ENCODE data around the gene ATP8A1. TPM values are rescaled to one million over a fixed set of nuclear protein-coding genes. Genes with fewer than 3 reads are reported as not detected.

The ATP8A1 gene
- total RNA-seq, 2 donors from 2014 or later = 43.3 to 59.2 TPM

- Mint-ChIP-seq H3K27me3 (no peaks in the 10 kb centered on the region), H3K4me3 (no peak overlapping the region), H3K27ac (peak overlapping the region; percentile 74), H3K4me1 (peaks cover 7% of the 10 kb centered on the region), H3K36me3 (ENCODE audit: low read depth) (peaks cover 15% of the 10 kb centered on the region)
- no peaks in the 10 kb centered on the region for H3K9me3 ChIP-seq (ENCODE audit: control insufficient read depth, low read length, poor library complexity, severe bottlenecking)
- DNase-seq = no peak
- ATAC-seq = no peak
These were observed 125.4 kb downstream of the ATP8A1 start for GRCh38 chr4:42531341-42532030.

GRCh38 chr4:42523066-42523718 is 133.7 kb downstream of the ATP8A1 start:
- Mint-ChIP-seq H3K36me3 (ENCODE audit: low read depth) (peaks cover 11% of the 10 kb centered on the region), H3K27me3 (no peaks in the 10 kb centered on the region)

DNA sequence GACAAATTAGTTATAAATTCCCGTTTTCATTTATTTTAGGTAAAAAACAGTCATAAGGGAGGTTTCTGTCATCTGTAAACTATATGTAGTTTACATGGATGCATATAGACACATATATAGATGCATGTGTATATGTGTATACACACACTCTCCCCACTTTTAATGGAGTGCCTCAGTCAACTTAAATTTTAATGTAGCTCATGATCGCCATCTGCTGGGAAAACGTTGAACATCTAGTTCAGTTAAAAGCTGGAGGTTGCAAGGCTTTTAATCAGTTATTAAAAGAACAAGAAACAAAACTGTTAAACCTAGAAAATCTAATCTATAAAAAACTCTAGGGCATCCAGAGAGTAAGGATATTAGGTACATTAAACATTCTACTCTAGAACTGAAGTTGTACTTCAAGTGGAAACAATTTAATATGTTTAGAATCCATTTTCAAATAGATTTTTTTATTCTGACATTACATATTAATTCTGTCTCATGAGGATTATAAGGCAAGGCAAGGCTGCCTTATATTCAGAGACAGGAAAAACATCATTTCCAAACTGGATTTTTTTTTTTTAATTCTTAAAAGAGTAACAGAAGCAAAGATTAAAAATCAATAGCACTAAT is 137.0 kb downstream of the ATP8A1 start:
- Mint-ChIP-seq H3K4me3 (no peak overlapping the region), H3K27ac (no peak overlapping the region), H3K27me3 (no peaks in the 10 kb centered on the region), H3K4me1 (peaks cover 3% of the 10 kb centered on the region), H3K36me3 (ENCODE audit: low read depth) (peaks cover 11% of the 10 kb centered on the region)
- peak in 1 of 3 donors; percentile 23 for DNase-seq
- peak; percentile 58 for ATAC-seq
- no peaks in the 10 kb centered on the region for H3K9me3 ChIP-seq (ENCODE audit: control insufficient read depth, low read length, poor library complexity, severe bottlenecking)

More at GRCh38 chr4:42523066-42523718, 133.7 kb downstream of the ATP8A1 start:
- Mint-ChIP-seq H3K4me3 (no peak overlapping the region), H3K27ac (peak overlapping the region; percentile 16), H3K4me1 (peaks cover 2% of the 10 kb centered on the region)
- no peaks in the 10 kb centered on the region for H3K9me3 ChIP-seq (ENCODE audit: control insufficient read depth, low read length, poor library complexity, severe bottlenecking)
- DNase-seq = no peak
- ATAC-seq = no peak

GRCh38 chr4:42515156-42515884 is 141.6 kb downstream of the ATP8A1 start:
- no peaks in the 10 kb centered on the region for H3K9me3 ChIP-seq (ENCODE audit: control insufficient read depth, low read length, poor library complexity, severe bottlenecking)
- H3K4me1 Mint-ChIP-seq = peaks cover 3% of the 10 kb centered on the region
- no peak overlapping the region for H3K27ac Mint-ChIP-seq

DNA sequence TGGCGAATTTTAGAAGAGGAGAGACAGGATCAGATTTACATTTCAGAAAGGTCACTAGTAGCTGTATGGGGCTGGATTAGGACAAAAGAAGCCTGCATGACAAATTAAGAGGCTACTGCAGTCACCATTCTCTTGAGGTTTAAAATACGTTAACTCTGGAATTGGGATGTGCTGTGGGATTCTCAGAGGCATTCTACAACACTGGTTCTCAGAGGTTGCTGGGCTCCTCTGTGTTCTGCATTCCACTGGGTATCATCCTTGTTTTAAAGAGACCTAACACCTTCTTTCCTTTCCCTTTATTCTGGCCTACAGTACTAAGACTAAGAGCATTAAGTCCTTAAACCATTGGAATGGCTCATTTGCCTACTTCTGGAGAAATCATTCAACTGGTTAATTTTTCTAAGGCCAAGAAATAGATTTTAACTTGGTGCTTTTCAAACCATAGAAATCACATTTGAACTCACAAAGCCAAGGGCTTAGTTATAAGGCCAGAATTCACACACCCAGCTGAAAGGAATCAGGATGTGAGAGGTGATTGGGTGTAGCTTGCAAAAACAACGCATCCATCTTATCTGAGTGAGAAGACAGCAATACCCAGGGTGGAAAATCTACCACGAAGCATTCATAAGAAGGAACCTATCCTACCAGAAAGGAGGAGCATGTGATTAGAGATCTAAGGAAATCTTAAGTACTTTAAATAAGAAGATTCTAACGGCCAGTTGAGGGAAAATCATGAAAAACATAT is 143.0 kb downstream of the ATP8A1 start:
- H3K36me3 Mint-ChIP-seq (ENCODE audit: low read depth) = peaks cover 10% of the 10 kb centered on the region
- peaks cover 3% of the 10 kb centered on the region for H3K4me1 Mint-ChIP-seq
- DNase-seq = no peak
- no peaks in the 10 kb centered on the region for H3K27me3 Mint-ChIP-seq
- no peak overlapping the region for H3K4me3 Mint-ChIP-seq
- no peaks in the 10 kb centered on the region for H3K9me3 ChIP-seq (ENCODE audit: control insufficient read depth, low read length, poor library complexity, severe bottlenecking)
- ATAC-seq = no peak
- H3K27ac Mint-ChIP-seq = peak overlapping the region; percentile 29

More at GRCh38 chr4:42515156-42515884, 141.6 kb downstream of the ATP8A1 start:
- DNase-seq = no peak
- H3K4me3 Mint-ChIP-seq = no peak overlapping the region
- H3K27me3 Mint-ChIP-seq = no peaks in the 10 kb centered on the region
- H3K36me3 Mint-ChIP-seq (ENCODE audit: low read depth) = peaks cover 10% of the 10 kb centered on the region
- no peak for ATAC-seq

DNA sequence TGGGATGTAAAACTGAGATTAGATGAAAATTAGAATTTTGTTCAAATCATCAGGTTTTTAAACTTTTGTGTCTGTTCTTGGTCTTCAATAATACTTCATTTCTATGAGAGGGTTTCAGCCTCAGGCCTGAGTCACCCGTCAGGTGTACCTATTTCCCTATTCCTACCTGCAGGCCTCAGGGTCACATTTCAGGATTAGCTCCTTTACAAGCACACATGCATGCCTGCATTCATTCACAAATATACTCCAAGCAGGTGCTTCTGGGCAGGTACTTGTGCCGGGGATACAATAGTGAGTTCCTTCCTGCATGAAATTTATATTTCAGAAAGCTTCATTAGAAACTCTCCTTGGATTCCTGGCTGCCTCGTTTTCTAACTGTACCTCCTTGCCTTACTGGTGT is 144.7 kb downstream of the ATP8A1 start:
- Mint-ChIP-seq H3K27ac (no peak overlapping the region), H3K27me3 (no peaks in the 10 kb centered on the region), H3K4me3 (no peak overlapping the region)

GRCh38 chr4:42510225-42510624 is 146.7 kb downstream of the ATP8A1 start:
- ATAC-seq (no peak), DNase-seq (no peak)
- H3K36me3 Mint-ChIP-seq (ENCODE audit: low read depth) = peaks cover 18% of the 10 kb centered on the region
- H3K4me3 Mint-ChIP-seq = no peak overlapping the region
- H3K27me3 Mint-ChIP-seq = no peaks in the 10 kb centered on the region
- H3K27ac Mint-ChIP-seq = no peak overlapping the region
- no peaks in the 10 kb centered on the region for H3K9me3 ChIP-seq (ENCODE audit: control insufficient read depth, low read length, poor library complexity, severe bottlenecking)
- peaks cover 6% of the 10 kb centered on the region for H3K4me1 Mint-ChIP-seq

More for the DNA sequence above, 144.7 kb downstream of the ATP8A1 start:
- DNase-seq (no peak), ATAC-seq (no peak)
- Mint-ChIP-seq H3K36me3 (ENCODE audit: low read depth) (peaks cover 12% of the 10 kb centered on the region), H3K4me1 (peaks cover 8% of the 10 kb centered on the region)
- H3K9me3 ChIP-seq (ENCODE audit: control insufficient read depth, low read length, poor library complexity, severe bottlenecking) = no peaks in the 10 kb centered on the region

DNA sequence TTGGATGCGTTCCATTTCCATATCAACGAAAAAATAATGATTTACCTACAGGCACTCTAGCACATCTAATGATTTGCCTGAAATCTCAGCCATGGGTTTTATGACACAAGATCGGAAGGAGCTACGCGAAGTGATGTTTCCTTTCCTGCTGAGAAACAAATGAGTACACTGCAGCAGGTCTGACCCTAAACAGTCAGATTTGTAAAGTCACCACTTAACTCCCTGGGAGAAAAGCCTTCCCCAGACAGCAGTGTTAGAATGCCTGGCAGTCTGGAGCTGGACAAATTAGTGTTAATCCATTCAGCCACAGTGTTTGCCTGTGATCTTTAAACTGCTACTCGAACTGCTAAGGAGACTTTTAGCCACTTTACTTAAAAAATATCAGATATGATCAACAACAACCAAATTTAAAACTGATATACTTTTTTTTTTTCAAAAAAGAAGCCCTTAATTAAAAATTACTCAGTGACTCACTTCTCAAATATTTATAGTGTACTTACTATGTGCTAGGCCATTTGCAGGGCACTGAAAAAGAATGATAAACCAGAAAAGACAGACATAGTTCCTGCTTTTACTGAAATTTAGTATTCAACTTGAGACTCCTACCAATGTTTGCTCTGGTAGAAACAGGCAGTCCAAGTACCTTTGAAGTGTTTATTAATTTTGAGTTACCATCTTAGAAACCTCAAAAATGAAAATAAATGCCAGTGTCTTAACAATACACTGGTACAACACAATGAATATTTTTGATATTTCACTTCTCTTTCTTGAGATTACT is 155.1 kb downstream of the ATP8A1 start:
- no peak overlapping the region for H3K4me3 Mint-ChIP-seq
- peaks cover 22% of the 10 kb centered on the region for H3K36me3 Mint-ChIP-seq (ENCODE audit: low read depth)
- DNase-seq (no peak), ATAC-seq (no peak)
- H3K27ac Mint-ChIP-seq = no peak overlapping the region
- no peaks in the 10 kb centered on the region for H3K27me3 Mint-ChIP-seq
- H3K4me1 Mint-ChIP-seq = peaks cover 17% of the 10 kb centered on the region
- H3K9me3 ChIP-seq (ENCODE audit: control insufficient read depth, low read length, poor library complexity, severe bottlenecking) = no peaks in the 10 kb centered on the region

DNA sequence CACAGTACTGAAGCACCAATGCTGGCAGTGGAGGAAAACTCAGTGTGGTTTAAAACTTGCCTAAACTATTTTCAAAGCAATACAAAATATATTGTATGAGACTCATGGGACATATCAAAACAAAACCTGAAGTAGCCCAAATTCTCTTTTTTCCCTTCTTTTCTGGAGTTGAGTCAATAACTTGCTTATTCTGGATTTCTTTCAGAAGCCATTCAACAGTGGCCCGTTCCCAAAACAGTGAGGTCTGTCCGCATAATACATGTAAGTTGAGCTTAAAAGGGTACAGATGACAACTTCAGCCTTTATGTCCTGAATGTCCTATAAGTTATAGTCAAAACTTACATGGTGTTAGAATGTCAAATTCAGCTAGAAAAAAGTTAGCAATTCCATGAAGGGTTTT is 158.9 kb downstream of the ATP8A1 start:
- no peaks in the 10 kb centered on the region for H3K9me3 ChIP-seq (ENCODE audit: control insufficient read depth, low read length, poor library complexity, severe bottlenecking)
- H3K4me3 Mint-ChIP-seq = no peak overlapping the region
- DNase-seq = no peak
- H3K27me3 Mint-ChIP-seq = no peaks in the 10 kb centered on the region
- H3K27ac Mint-ChIP-seq = no peak overlapping the region
- ATAC-seq = no peak
- peaks cover 11% of the 10 kb centered on the region for H3K4me1 Mint-ChIP-seq
- H3K36me3 Mint-ChIP-seq (ENCODE audit: low read depth) = peaks cover 11% of the 10 kb centered on the region

DNA sequence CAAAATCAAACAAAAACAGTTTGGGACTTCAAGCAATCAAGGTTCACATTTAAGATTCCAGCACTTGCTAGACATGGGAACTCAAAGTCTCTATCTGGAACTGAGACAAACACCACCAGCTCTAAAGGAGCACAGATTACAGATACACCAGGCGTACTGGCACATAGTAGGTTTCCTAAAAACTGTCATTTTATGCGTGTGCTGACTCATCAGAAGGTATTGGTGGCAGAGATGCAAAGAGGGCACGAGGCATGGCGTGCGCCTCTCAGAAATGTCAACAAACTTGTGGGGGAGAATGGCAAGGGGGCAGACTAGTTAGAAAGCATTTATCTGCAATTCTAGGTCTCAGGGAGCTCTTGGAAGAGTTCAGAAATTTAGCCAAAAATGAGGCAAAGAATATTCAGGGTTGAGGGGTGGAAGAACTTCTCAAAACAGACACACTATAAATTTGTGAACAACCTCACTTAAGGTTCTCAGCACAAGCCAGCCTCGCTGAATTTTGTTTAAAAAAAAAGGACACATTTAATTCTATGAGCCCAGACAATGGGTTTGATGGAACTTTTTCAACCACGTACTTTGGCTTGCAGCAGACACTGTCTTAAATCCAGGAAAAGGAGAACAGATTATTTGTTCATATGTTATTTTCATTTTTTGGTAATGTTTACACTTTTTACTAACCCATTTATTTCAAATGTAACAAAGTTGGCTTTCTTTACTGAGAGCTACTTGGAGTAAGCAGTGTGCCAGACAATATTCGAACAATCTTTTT is 159.6 kb downstream of the ATP8A1 start:
- Mint-ChIP-seq H3K4me3 (no peak overlapping the region), H3K36me3 (ENCODE audit: low read depth) (peaks cover 7% of the 10 kb centered on the region), H3K27me3 (no peaks in the 10 kb centered on the region), H3K27ac (no peak overlapping the region), H3K4me1 (peaks cover 9% of the 10 kb centered on the region)
- no peaks in the 10 kb centered on the region for H3K9me3 ChIP-seq (ENCODE audit: control insufficient read depth, low read length, poor library complexity, severe bottlenecking)
- ATAC-seq (no peak), DNase-seq (no peak)

DNA sequence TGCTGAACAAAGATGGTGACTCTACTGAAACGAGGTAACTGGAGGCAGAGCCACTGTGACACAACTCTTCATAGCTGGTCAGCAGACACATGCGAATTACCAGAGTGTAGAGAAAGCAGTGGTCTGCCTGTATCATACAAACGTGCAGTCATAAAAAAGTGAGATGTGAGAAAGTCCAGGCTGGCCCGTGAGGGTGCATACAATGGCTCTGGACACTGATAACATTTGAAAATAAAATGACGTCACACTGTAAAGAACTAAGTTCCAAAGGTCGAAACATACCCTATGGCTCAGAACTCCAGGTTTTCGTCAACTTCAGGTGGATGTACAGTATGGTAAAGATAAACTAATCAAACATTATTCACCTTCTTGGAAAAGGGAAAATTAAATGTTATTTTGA is 163.9 kb downstream of the ATP8A1 start:
- H3K9me3 ChIP-seq (ENCODE audit: control insufficient read depth, low read length, poor library complexity, severe bottlenecking) = no peaks in the 10 kb centered on the region
- Mint-ChIP-seq H3K27me3 (no peaks in the 10 kb centered on the region), H3K4me1 (peaks cover 11% of the 10 kb centered on the region), H3K27ac (no peak overlapping the region), H3K36me3 (ENCODE audit: low read depth) (peaks cover 9% of the 10 kb centered on the region), H3K4me3 (no peak overlapping the region)
- DNase-seq (no peak), ATAC-seq (no peak)
